SK-N-SH (cell line): Measurements from ENCODE around the gene TGFBI. TPM values are rescaled to one million over a fixed set of nuclear protein-coding genes. Genes with fewer than 3 reads are reported as not detected.

ENCODE experiments used
- CTCF ChIA-PET: fragments of 300-600, 350-600 bp; formaldehyde crosslinking; extraction: SDS; loops from one replicate; lab custom pipeline; 2021; lab: Yijun Ruan, JAX
- POLR2A ChIA-PET: fragments of 350-600 bp; sonication (Branson Sonifier 250); formaldehyde crosslinking; extraction: SDS; loops from one replicate; lab custom pipeline; 2020; ENCODE audit warnings: antibody characterized with exemption, inconsistent platforms; lab: Yijun Ruan, JAX
- DNase-seq: peaks from one replicate; pipeline ENCODE4 v3.0.0; 2012
- H2AFZ ChIP-seq: fragments of 200-600 bp; sonication (generic); 2 replicates; pipeline ENCODE4 v1.8.1; 2016; ENCODE audit warnings: antibody characterized with exemption, mild to moderate bottlenecking, low read depth
- H3F3A ChIP-seq: fragments of 200-600 bp; sonication (generic); replicated peaks from 2 replicates; pipeline ENCODE3; 2016; ENCODE audit warnings: antibody characterized with exemption, mild to moderate bottlenecking; ENCODE audit not compliant: insufficient read depth
- H3K27ac ChIP-seq, 2 experiments: fragments of 200-500 bp in 1 of 2; fragments of 200-600 bp in 1 of 2; sonication (Bioruptor generic) in 1 of 2; sonication (generic), shearing (Covaris generic) in 1 of 2; 2 replicates each; pipeline versions ENCODE4 v1.5.1 to v1.6.1; 2014 to 2016; ENCODE audit warnings: low read depth in 2 of 2, inconsistent platforms in 1 of 2, low read length in 1 of 2, mild to moderate bottlenecking in 1 of 2, mixed read lengths in 1 of 2
- H3K27me3 ChIP-seq: fragments of 200-600 bp; sonication (generic), shearing (Covaris generic); 2 replicates; pipeline ENCODE4 v1.6.1; 2016; ENCODE audit warnings: mixed run types; ENCODE audit not compliant: insufficient read depth
- H3K36me3 ChIP-seq, 2 experiments: fragments of 200-500 bp in 1 of 2; fragments of 200-600 bp in 1 of 2; sonication (Bioruptor generic) in 1 of 2; sonication (generic) in 1 of 2; replicated peaks in 1 of 2; 2 replicates each; pipeline versions ENCODE3 to v1.5.1; 2014 to 2016; ENCODE audit warnings: low read length in 1 of 2, mild to moderate bottlenecking in 1 of 2; ENCODE audit not compliant: insufficient read depth in 2 of 2, control insufficient read depth in 1 of 2
- H3K4me1 ChIP-seq, 2 experiments: fragments of 200-500 bp in 1 of 2; fragments of 200-600 bp in 1 of 2; sonication (Bioruptor generic) in 1 of 2; sonication (generic), shearing (Covaris generic) in 1 of 2; 2 replicates each; pipeline versions ENCODE4 v1.5.1 to v1.6.1; 2014 to 2016; ENCODE audit warnings: low read depth in 1 of 2, low read length in 1 of 2, mixed run types in 1 of 2; ENCODE audit not compliant: insufficient read depth in 2 of 2, control insufficient read depth in 1 of 2
- H3K4me2 ChIP-seq: fragments of 200-600 bp; sonication (generic), shearing (Covaris generic); 2 replicates; pipeline ENCODE4 v1.6.1; 2017; ENCODE audit warnings: mixed run types
- H3K4me3 ChIP-seq, 2 experiments: fragments of 200-500 bp in 1 of 2; fragments of 200-600 bp in 1 of 2; sonication (Bioruptor generic) in 1 of 2; sonication (generic), shearing (Covaris generic) in 1 of 2; 2 replicates each; pipeline versions ENCODE4 v1.5.1 to v1.8.1; 2014 to 2016; ENCODE audit warnings: low read depth in 2 of 2, inconsistent platforms in 1 of 2, low read length in 1 of 2, mild to moderate bottlenecking in 1 of 2, mixed read lengths in 1 of 2, moderate library complexity in 1 of 2
- H3K79me2 ChIP-seq: fragments of 200-600 bp; sonication (generic); 2 replicates; pipeline ENCODE4 v1.8.1; 2017; ENCODE audit warnings: mild to moderate bottlenecking; ENCODE audit not compliant: insufficient read depth
- H3K9ac ChIP-seq: fragments of 200-600 bp; sonication (generic); 2 replicates; pipeline ENCODE4 v1.6.1; 2017; ENCODE audit warnings: mixed run types
- H3K9me2 ChIP-seq: fragments of 200-600 bp; sonication (generic); 2 replicates; pipeline ENCODE4 v1.6.1; 2017; ENCODE audit warnings: mixed run types
- H3K9me3 ChIP-seq: fragments of 200-600 bp; sonication (generic); 2 replicates; pipeline ENCODE4 v1.6.1; 2017; ENCODE audit warnings: mixed run types, mild to moderate bottlenecking, moderate library complexity
- H4K20me1 ChIP-seq: fragments of 200-600 bp; sonication (generic); 2 replicates; pipeline ENCODE4 v1.6.1; 2017; ENCODE audit warnings: mild to moderate bottlenecking, mixed run types; ENCODE audit not compliant: insufficient read depth
- ELF1 ChIP-seq: IDR thresholded peaks from 2 replicates; pipeline ENCODE4 v1.4.0; 2012
- FOXJ3 ChIP-seq: sonication (generic); formaldehyde crosslinking; IDR thresholded peaks from 2 replicates; pipeline ENCODE4 v1.5.1; 2020; ENCODE audit warnings: mild to moderate bottlenecking, missing genetic modification reagents
- FOXM1 ChIP-seq: IDR thresholded peaks from 2 replicates; pipeline ENCODE4 v1.4.0; 2012; ENCODE audit warnings: low read depth, mild to moderate bottlenecking
- JUND ChIP-seq: IDR thresholded peaks from 2 replicates; pipeline ENCODE4 v1.4.0; 2012
- MXI1 ChIP-seq: IDR thresholded peaks from 2 replicates; pipeline ENCODE4 v1.6.1; 2012; ENCODE audit warnings: mild to moderate bottlenecking, low read depth, low read length, improper control_type of control experiment
- NFIC ChIP-seq: IDR thresholded peaks from 2 replicates; pipeline ENCODE4 v1.4.0; 2012; ENCODE audit warnings: borderline replicate concordance
- NRF1 ChIP-seq: IDR thresholded peaks from 2 replicates; pipeline ENCODE4 v1.6.1; 2012; ENCODE audit warnings: low read depth, mild to moderate bottlenecking, low read length
- RFX5 ChIP-seq: IDR thresholded peaks from 2 replicates; pipeline ENCODE4 v1.6.1; 2012; ENCODE audit warnings: mild to moderate bottlenecking, improper control_type of control experiment, low read length
- SIN3A ChIP-seq: IDR thresholded peaks from 2 replicates; pipeline ENCODE4 v1.6.1; 2012; ENCODE audit warnings: low read depth, mild to moderate bottlenecking, low read length, moderate library complexity, borderline replicate concordance
- SMC3 ChIP-seq: IDR thresholded peaks from 2 replicates; pipeline ENCODE4 v1.6.1; 2012; ENCODE audit warnings: low read depth, low read length, improper control_type of control experiment
- TCF12 ChIP-seq: IDR thresholded peaks from 2 replicates; pipeline ENCODE4 v1.4.0; 2012
- TEAD4 ChIP-seq: IDR thresholded peaks from 2 replicates; pipeline ENCODE4 v1.4.0; 2012; ENCODE audit warnings: mild to moderate bottlenecking, borderline replicate concordance; ENCODE audit not compliant: insufficient read depth
- WGBS: methylation state at CpG from one replicate; pipeline ENCODE4 v1.1.6; 2017; ENCODE audit warnings: low lambda C conversion rate; 5-methylcytosine and 5-hydroxymethylcytosine counted together
- polyA plus RNA-seq, 3 experiments: library from polyadenylated mRNA; depleted of rRNA; stranded (reverse); fragments of >200 nt; gene quantifications; 2 replicates each; pipeline ENCODE4 v1.2.3, GENCODE V29; 2012
- TF ChIP-seq, protein P1 (sequence below): IDR thresholded peaks from 2 replicates; pipeline ENCODE4 v1.4.0; 2012; ENCODE audit warnings: low read depth, borderline replicate concordance
- TF ChIP-seq, protein P2 (sequence below): IDR thresholded peaks from 2 replicates; pipeline ENCODE4 v1.4.0; 2012; ENCODE audit warnings: low read depth
- TF ChIP-seq, protein P3 (sequence below): fragments of 150-350 bp; IDR thresholded peaks from 2 replicates; pipeline ENCODE4 v1.6.1; 2016; ENCODE audit warnings: mild to moderate bottlenecking, low read depth, low read length
- TF ChIP-seq, protein P4 (sequence below): IDR thresholded peaks from 2 replicates; pipeline ENCODE4; 2012

The TGFBI gene
- polyA plus RNA-seq, 1 of the 3 experiments (the other 2 are of a cell fraction): 2,678 TPM

DNA sequence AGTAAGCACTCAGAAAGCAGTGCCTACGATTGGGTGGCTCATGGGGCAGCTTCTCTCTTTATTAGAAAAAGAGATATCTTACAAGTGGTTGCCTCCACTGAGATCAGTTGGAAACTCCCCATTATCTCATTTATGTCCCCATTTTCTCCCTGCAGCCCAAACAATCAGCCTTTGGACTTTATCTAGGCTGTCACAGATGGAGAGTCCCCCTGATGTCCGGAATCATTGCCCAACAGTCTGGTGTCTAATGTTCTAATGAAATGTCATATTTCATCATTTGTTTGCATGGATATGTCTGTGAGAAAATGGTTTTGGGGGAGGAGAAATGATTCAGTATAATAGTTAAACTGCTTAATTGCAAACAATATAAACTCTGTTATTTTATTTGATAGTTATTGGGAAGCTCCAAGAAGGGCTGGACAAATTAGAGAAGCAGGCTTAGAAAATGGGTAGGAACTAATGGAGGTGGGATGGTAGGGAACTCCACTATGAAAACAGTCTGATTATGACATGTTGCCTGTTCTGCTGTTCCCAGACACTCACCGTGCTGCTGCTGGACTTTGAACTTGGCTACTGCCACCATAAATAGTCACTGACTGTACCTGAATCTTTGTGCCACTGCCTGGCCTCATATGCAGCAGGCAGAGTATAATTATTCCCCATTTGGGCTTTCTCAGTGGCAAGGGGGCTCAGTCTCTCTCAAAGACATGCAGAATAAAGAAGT is 65.6 kb downstream of the TGFBI start:
- H3K4me2 ChIP-seq: no peak overlapping the region
- 45% methylated on average over 3 of the region's 3 CpGs for WGBS

DNA sequence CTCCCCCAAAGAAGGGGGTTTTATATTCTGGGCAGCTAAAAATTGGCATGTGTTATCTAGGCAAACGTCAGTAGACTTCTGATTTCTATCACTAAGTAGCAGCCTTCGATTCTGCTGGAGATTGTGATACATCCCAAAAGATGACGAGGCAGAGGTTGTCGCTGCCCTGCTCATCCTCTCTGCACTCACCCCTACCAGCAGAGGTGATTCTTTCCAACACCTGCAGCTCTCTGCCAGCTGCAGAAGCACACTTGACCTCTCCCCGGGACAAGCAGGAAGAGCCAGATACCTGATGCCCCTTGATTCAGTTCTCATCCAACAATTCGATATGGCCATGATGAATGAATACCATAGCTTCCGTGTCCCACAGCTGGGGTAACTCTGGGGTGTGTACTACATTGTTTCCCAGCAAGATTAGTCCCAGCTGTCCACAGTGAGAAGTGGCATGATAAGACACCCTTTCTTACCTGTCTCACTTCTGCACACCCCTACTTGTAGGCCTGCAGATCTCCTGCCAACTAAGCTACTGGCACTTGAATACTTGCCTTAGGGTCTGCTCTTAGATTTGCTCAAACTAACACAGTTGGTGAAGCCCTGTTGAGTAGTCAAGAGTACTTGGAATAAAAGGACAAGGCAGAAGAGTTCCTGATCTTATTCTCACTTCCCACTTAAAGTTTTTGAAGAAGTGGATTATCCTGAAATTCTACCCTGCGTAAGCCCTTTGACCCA is 66.3 kb downstream of the TGFBI start:
- Histone ChIP-seq H4K20me1 (no peaks in the 10 kb centered on the region), H3K9me3 (no peaks in the 10 kb centered on the region), H2AFZ (no peak overlapping the region), H3K27ac (no peak overlapping the region), H3K27me3 (no peaks in the 10 kb centered on the region), H3K9me2 (no peaks in the 10 kb centered on the region), H3K9ac (no peak overlapping the region), H3K4me3 (no peak overlapping the region), H3K36me3 (no peaks in the 10 kb centered on the region), H3F3A (no peaks in the 10 kb centered on the region), H3K4me2 (no peak overlapping the region), H3K4me1 (no peaks in the 10 kb centered on the region; a peak in 1 of 4 replicates), H3K79me2 (no peaks in the 10 kb centered on the region)
- ChIA-PET CTCF (interaction anchor here (1.0 to 2.1 kb wide), 4 partner anchors 13 to 150 kb away, joined by 3 to 9 read pairs (median 4); no protein-coding TSS in a partner anchor), POLR2A (no interaction called here)
- TF ChIP-seq, protein P1, sequence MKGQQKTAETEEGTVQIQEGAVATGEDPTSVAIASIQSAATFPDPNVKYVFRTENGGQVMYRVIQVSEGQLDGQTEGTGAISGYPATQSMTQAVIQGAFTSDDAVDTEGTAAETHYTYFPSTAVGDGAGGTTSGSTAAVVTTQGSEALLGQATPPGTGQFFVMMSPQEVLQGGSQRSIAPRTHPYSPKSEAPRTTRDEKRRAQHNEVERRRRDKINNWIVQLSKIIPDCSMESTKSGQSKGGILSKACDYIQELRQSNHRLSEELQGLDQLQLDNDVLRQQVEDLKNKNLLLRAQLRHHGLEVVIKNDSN: no peak
- TF ChIP-seq MXI1: no peak
- no peak for TF ChIP-seq SIN3A
- TF ChIP-seq FOXM1: no peak
- TF ChIP-seq TEAD4: no peak
- TF ChIP-seq NRF1: no peak
- TF ChIP-seq, protein P2, sequence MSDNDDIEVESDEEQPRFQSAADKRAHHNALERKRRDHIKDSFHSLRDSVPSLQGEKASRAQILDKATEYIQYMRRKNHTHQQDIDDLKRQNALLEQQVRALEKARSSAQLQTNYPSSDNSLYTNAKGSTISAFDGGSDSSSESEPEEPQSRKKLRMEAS: no peak
- TF ChIP-seq, protein P3, sequence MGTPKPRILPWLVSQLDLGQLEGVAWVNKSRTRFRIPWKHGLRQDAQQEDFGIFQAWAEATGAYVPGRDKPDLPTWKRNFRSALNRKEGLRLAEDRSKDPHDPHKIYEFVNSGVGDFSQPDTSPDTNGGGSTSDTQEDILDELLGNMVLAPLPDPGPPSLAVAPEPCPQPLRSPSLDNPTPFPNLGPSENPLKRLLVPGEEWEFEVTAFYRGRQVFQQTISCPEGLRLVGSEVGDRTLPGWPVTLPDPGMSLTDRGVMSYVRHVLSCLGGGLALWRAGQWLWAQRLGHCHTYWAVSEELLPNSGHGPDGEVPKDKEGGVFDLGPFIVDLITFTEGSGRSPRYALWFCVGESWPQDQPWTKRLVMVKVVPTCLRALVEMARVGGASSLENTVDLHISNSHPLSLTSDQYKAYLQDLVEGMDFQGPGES: no peak
- TF ChIP-seq NFIC: no peak
- TF ChIP-seq FOXJ3: no peak
- no peak for TF ChIP-seq TCF12
- DNase-seq: no peak
- WGBS: 75% methylated on average over 8 of the region's 8 CpGs

More for the DNA sequence above, 65.6 kb downstream of the TGFBI start:
- H4K20me1 ChIP-seq: no peaks in the 10 kb centered on the region
- no peaks in the 10 kb centered on the region for H3K9me2 ChIP-seq
- H3K79me2 ChIP-seq: no peaks in the 10 kb centered on the region
- no peaks in the 10 kb centered on the region for H3F3A ChIP-seq
- H3K4me3 ChIP-seq: no peak overlapping the region
- H3K27me3 ChIP-seq: no peaks in the 10 kb centered on the region
- H2AFZ ChIP-seq: no peak overlapping the region
- H3K4me1 ChIP-seq: no peaks in the 10 kb centered on the region; a peak in 1 of 4 replicates
- H3K9me3 ChIP-seq: no peaks in the 10 kb centered on the region
- H3K27ac ChIP-seq: no peak overlapping the region
- H3K9ac ChIP-seq: no peak overlapping the region
- ChIA-PET CTCF (interaction anchor here (1.0 to 2.1 kb wide), 4 partner anchors 12 to 149 kb away, joined by 3 to 9 read pairs (median 4); no protein-coding TSS in a partner anchor), POLR2A (no interaction called here)
- TF ChIP-seq ELF1: no peak
- no peak for TF ChIP-seq SMC3
- no peak for TF ChIP-seq RFX5
- TF ChIP-seq, protein P4, sequence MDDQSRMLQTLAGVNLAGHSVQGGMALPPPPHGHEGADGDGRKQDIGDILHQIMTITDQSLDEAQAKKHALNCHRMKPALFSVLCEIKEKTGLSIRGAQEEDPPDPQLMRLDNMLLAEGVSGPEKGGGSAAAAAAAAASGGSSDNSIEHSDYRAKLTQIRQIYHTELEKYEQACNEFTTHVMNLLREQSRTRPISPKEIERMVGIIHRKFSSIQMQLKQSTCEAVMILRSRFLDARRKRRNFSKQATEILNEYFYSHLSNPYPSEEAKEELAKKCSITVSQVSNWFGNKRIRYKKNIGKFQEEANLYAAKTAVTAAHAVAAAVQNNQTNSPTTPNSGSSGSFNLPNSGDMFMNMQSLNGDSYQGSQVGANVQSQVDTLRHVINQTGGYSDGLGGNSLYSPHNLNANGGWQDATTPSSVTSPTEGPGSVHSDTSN: no peak
- TF ChIP-seq, protein P3: no peak
- TF ChIP-seq, protein P1: no peak
- no peak for TF ChIP-seq JUND
- DNase-seq: no peak
- H3K36me3 ChIP-seq: no peaks in the 10 kb centered on the region
